ENCODE data around the gene ZSWIM6.

- TF ChIP-seq EZH2 (IDR thresholded peaks at IDR 0.05) (no peak), POLR2AphosphoS5 (IDR thresholded peaks at IDR 0.05; ENCODE audit: borderline replicate concordance, low read depth, low read length) (no peak)
Measured at GRCh38 chr5:61352612-61353156, 20.6 kb downstream of the ZSWIM6 start.

All from SK-N-MC (cell line).